Tibial nerve (tissue), 4 donors: ENCODE measurements around the gene ANKZF1.
"Not testable (repeated sequence)": the region's sequence is repeated elsewhere in the genome, so short reads cannot be mapped to it uniquely, and the experiment has no call there.

Source experiments
- EP300 ChIP-seq, 2 donors: sonication (generic); formaldehyde crosslinking; IDR thresholded peaks; one replicate each; pipeline ENCODE4 v1.6.1; 2017; ENCODE audit warnings: antibody characterized with exemption in 2 of 2, mild to moderate bottlenecking in 1 of 2
- POLR2A ChIP-seq, 2 donors: fragments of 450-650 bp; IDR thresholded peaks; one replicate each; pipeline ENCODE4 v1.6.1; 2017; ENCODE audit warnings: antibody characterized with exemption in 2 of 2, mild to moderate bottlenecking in 2 of 2, moderate library complexity in 2 of 2
- TF ChIP-seq, protein P1 (sequence below), 5 experiments: fragments of 200-600 bp in 3 of 5; fragments of 450-650 bp in 2 of 5; sonication (generic) in 3 of 5; IDR thresholded peaks; one replicate each; pipeline ENCODE4 v1.5.1; 2016 to 2019; ENCODE audit warnings: antibody characterized with exemption in 5 of 5, mild to moderate bottlenecking in 3 of 5, moderate library complexity in 2 of 5

- TF ChIP-seq, protein P1, sequence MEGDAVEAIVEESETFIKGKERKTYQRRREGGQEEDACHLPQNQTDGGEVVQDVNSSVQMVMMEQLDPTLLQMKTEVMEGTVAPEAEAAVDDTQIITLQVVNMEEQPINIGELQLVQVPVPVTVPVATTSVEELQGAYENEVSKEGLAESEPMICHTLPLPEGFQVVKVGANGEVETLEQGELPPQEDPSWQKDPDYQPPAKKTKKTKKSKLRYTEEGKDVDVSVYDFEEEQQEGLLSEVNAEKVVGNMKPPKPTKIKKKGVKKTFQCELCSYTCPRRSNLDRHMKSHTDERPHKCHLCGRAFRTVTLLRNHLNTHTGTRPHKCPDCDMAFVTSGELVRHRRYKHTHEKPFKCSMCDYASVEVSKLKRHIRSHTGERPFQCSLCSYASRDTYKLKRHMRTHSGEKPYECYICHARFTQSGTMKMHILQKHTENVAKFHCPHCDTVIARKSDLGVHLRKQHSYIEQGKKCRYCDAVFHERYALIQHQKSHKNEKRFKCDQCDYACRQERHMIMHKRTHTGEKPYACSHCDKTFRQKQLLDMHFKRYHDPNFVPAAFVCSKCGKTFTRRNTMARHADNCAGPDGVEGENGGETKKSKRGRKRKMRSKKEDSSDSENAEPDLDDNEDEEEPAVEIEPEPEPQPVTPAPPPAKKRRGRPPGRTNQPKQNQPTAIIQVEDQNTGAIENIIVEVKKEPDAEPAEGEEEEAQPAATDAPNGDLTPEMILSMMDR (IDR thresholded peaks at IDR 0.05), result not testable (repeated sequence)
- not testable (repeated sequence) for TF ChIP-seq POLR2A, EP300 (IDR thresholded peaks at IDR 0.05)
Observed at GRCh38 chr2:219201331-219201730, 28.3 kb upstream of the ANKZF1 start.
